Activated CD8-positive, alpha-beta memory T cell treated with anti-CD3 and anti-CD28 coated beads for 1 hour (primary cell): Measurements from ENCODE around the gene ZNF805.
"Not testable (repeated sequence)": the region's sequence is repeated elsewhere in the genome, so short reads cannot be mapped to it uniquely, and the experiment has no call there.

Source experiments
- DNase-seq, 2 donors: peaks; one replicate each; pipeline ENCODE4 v3.0.0-alpha.2; 2020; ENCODE audit warnings: low read depth in 1 of 2; ENCODE audit errors: extremely low read depth in 1 of 2

ZNF805 gene

DNA sequence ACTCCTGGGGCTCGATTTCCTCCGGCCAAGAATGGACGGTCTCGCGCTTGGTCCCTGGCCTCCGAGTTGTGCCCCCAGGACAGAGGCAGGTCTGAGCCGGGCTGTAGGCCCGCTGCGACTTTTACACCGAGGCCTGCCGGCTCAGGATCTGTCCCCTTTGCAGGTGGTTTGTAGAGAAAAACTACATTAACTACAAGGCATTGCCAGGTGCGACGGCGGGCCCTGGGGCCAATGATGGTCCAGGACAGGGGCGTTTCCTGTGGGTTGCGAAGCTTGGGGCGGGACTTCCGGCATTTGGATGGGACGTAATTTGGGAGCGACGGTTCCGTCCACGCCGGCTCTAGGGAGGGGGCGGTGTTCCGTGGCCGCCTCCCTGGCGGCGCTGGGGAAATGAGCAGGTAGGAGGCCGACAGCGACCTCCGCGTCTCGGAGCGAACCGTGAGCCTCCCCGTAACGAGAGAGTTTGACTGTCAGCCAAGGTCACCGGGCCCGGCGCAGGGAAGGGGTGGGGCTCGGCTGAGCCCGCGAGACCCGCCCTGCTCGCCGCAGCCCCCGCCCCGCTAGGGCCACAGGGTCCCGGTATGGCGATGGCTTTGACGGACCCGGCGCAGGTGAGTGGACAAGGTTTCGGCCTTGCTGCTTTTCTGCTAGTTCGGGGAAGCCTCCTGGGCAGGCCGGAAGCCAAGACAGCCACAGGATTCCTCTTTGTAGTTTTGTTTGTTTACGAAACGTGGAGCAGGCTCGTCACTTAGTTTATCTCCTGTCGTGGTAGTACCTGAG, at the start of gene ZNF805:
Gene ZNF805, plus strand, starts transcription at position 322 of the 780 bp plus-strand sequence. Its CDS starts 260 bp downstream, at position 582.
- peak; percentile 92 to 93 for DNase-seq

DNA sequence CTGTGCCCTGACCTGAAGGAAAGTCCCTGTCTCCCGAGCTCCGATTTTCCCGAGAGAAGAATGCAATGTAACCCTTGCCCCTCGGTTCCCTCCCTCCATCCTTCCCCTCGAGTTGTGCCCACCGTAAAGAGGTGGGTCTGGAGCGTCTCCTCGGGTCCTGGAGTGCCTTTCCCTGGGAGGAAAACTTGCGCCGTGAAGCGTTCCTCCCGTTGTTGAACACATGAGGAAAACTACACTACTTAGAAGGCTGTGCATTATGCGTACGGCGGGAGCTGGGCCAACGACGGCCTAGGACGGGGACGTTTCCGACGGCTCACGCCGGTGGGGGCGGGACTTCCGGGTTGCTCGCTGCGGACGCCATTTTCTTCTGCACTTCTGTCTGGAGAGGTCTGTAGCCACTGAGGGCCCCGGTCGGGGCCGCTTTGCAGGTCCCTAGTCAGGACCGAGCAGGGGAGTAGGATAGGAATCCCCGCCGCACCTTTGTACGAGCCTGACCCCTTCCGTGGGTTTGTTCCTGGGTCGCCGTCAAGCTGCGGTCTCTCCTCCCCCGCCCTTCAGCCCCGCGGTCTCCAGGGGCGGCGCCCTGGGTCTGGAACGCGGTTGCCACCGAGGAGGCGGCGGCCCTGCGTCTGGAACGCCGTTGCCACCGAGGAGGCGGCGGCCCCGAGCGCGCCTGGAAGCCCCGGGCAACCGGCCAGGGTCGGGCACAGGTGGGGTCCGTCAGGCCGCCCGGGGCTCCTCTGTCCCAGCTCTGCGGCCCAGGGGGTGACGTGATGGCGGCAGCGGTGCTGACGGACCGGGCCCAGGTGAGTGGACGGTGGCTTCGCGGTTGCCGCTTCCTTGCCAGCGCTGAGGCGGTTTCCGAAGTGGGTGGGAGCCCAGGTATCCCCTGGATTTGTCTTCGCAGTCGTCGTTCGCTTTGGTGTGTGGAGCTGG, 49.0 kb upstream of the ZNF805 start, which contains the start of gene ZNF264:
Gene ZNF264, plus strand, starts transcription at position 360 of the 936 bp plus-strand sequence. Its CDS starts 414 bp downstream, at position 774.
- peak; percentile 63 to 85 for DNase-seq

DNA sequence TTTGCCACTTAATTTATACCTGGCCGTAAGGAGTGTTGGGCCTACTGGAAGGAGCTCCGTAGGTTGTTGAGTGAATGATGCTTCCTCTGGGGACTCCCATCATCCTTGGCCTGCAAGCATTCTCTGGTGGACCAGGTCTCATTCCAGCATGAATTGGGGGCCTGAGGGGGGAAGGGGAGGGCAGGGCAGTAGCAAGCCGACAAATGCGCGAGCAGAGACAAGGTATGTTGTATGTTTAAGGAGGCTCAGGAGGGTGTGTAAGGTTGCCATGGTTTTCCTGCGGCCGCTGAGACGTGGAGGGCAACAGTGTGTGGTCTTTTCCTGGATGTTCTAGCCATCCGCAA, 48.4 kb upstream of the ZNF805 start:
- no peak for DNase-seq

- DNase-seq: no peak
Measured at GRCh38 chr19:57192993-57193392, 47.4 kb upstream of the ZNF805 start.

- not testable (repeated sequence) for DNase-seq
Measured at GRCh38 chr19:57197874-57198273, 42.6 kb upstream of the ZNF805 start.

GRCh38 chr19:57202160-57202559, 38.3 kb upstream of the ZNF805 start:
- no peak for DNase-seq

DNA sequence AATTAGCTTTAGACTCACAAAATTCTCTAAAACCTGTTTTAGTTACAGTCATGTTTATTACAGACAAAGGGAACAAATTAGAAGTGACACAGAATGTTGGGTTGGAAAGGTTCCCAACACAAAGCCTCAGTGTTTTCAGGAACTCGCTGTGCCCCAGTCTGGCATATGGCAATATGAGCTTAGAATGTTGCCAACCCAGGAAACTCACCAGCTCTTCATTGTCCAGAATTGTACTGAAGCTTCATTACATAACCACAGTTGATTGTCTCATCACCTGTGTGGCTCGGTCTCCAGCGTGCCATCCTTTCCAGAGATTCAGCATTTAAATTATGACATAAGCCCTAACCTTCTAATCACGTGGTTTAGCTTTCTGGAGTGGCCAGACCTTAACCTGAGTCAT, 30.1 kb upstream of the ZNF805 start:
- no peak for DNase-seq

- no peak for DNase-seq
Measured at GRCh38 chr19:57212109-57212508, 28.3 kb upstream of the ZNF805 start.

GRCh38 chr19:57227502-57227901, 12.9 kb upstream of the ZNF805 start:
- no peak for DNase-seq

- DNase-seq: no peak
Measured at GRCh38 chr19:57231686-57232085, 8.7 kb upstream of the ZNF805 start.

GRCh38 chr19:57233207-57233606, 7.2 kb upstream of the ZNF805 start:
- DNase-seq: no peak

- DNase-seq: no peak
Measured at GRCh38 chr19:57239982-57240310, 486 bp upstream of the ZNF805 start.

- no peak for DNase-seq
Measured at GRCh38 chr19:57241176-57241575, 744 bp downstream of the ZNF805 start.

GRCh38 chr19:57242821-57243220, 2.4 kb downstream of the ZNF805 start:
- no peak for DNase-seq

GRCh38 chr19:57244513-57244912, 4.1 kb downstream of the ZNF805 start:
- DNase-seq: no peak

- DNase-seq: no peak
Measured at GRCh38 chr19:57245066-57245465, 4.6 kb downstream of the ZNF805 start.

DNA sequence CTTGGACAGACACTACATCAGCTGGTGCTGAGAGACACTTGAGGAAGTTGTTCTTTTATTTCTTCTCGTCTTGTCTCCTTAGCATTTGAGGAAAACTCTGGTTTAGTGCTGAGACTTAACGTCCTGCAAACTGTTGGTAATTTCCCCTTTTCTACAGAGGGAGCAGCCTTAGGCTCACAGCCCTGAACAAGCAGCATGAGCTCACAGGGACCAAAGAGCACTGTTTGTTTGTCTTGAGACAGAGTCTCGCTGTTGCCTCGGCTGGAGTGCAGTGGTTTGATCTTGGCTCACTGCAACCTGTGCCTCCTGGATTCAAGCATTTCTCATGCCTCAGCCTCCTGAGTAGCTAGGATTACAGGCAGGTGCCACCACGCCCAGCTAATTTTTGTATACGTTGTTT, 5.5 kb downstream of the ZNF805 start:
- DNase-seq: no peak

DNA sequence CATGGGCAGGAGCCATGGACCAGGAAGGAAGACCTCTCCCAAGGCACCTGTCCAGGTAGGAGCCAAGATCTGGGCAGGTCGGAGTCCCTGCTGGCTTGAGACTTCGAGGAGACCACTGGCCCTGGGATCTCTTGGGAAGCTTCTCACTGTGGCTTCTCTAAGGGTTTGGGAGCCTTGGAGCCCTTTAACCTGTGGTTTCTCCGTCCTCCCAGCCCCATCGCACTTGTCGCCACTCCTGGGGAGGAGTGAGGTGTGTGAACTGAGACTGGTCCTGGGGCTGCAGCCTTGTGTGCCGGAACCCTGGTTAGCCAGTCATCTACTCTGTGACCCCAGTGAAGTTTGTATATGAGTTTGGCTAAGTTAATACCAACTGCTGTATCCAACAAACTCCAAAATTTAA, 8.2 kb downstream of the ZNF805 start:
- no peak for DNase-seq

DNA sequence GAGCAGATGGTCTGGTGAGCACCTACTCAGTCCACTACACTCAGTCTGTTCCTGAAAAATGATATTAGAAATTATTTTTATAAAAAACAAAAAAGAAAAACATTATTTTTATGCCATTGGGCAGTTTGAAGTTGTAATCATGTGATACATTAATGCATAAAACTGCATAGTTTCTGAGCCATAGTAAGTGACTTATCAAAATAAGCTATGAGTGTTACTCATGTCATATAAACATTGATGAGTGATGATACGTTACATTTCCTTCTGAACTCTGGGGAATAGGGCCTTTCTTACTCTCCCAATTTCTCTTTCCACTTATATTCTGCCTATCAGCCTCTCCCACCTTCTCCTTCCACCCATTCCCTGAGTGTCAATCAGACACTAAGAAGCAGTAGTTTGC, 8.9 kb downstream of the ZNF805 start:
- DNase-seq: no peak

DNA sequence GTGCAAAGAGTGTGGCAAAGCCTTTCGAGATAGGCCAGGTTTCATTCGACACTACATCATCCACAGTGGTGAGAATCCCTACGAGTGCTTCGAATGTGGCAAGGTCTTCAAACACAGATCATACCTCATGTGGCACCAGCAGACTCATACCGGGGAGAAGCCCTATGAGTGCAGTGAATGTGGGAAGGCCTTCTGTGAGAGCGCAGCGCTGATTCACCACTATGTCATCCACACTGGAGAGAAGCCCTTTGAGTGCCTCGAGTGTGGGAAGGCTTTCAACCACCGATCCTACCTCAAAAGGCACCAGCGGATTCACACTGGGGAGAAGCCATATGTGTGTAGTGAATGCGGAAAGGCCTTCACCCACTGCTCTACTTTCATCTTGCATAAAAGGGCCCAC, 13.3 kb downstream of the ZNF805 start:
- DNase-seq: not testable (repeated sequence)

- DNase-seq: no peak
Measured at GRCh38 chr19:57262044-57262443, 21.6 kb downstream of the ZNF805 start.

DNA sequence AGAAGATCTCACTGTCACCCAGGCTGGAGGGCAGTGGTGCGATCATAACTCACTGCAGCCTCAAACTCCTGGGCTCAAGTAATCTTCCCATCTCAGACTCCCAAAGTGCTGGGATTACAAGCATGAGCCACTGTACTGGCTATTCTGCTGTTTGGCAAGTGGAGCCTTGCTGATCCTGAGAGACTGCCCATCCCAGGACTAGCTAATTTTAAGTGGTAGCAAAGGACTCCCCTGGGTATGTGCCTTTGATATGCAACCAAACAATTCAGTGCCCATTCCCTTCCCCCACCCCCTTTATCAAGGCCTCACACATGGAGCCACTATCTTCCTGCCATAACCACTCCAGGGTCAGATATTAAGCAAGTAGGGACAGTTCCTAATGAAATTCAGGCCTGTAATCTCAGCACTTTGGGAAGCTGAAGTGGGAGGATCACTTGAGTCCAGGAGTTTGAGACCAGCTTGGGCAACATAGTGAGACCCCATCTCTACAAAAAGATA, 22.9 kb downstream of the ZNF805 start:
- no peak for DNase-seq
